IMR-90 (cell line): ENCODE measurements around the gene GIMD1. TPM values are rescaled to one million over a fixed set of nuclear protein-coding genes. Genes with fewer than 3 reads are reported as not detected.

Experiments
- ATAC-seq: fragments of 200-7000 bp; cut with Tn5 transposase; 2 replicates; pipeline ENCODE4 v1.9.1; 2020; ENCODE audit warnings: low read depth, mild to moderate bottlenecking, moderate library complexity
- BruUV-seq: library from RNA; stranded (reverse); fragments of 400-500 nt; replicated peaks from 2 replicates; lab custom pipeline; 2021; lab: Mats Ljungman, UMichigan
- CTCF ChIA-PET: fragments of 300-600 bp; formaldehyde crosslinking; extraction: SDS; loops from one replicate; lab custom pipeline; 2021; ENCODE audit warnings: antibody characterized with exemption; lab: Yijun Ruan, JAX
- POLR2A ChIA-PET: fragments of 300-600 bp; sonication (Branson Sonifier 250); formaldehyde crosslinking; loops from one replicate; lab custom pipeline; 2022; ENCODE audit warnings: antibody characterized with exemption; ENCODE audit not compliant: unreplicated experiment; lab: Charles Lee
- DNase-seq: peaks from one replicate; pipeline ENCODE4 v3.0.0; 2013
- H2AFZ ChIP-seq: replicated peaks from 2 replicates; pipeline ENCODE3; 2013; ENCODE audit warnings: low read length, mild to moderate bottlenecking; ENCODE audit not compliant: poor library complexity
- H2AK5ac ChIP-seq: 2 replicates; pipeline ENCODE4 v1.6.1; 2013; ENCODE audit warnings: low read depth, low read length, inconsistent platforms
- H2AK9ac ChIP-seq: replicated peaks from 2 replicates; pipeline ENCODE3; 2013; ENCODE audit warnings: mild to moderate bottlenecking, low read depth, low read length, moderate library complexity; ENCODE audit not compliant: poor library complexity
- H2BK120ac ChIP-seq: 2 replicates; pipeline ENCODE4 v1.6.1; 2013; ENCODE audit warnings: low read depth, low read length, inconsistent platforms
- H2BK15ac ChIP-seq: 3 replicates; pipeline ENCODE4 v1.6.1; 2013; ENCODE audit warnings: low read depth, low read length, inconsistent platforms
- H2BK20ac ChIP-seq: 2 replicates; pipeline ENCODE4 v1.6.1; 2013; ENCODE audit warnings: low read depth, mild to moderate bottlenecking, inconsistent platforms, low read length, moderate library complexity
- H2BK5ac ChIP-seq: 2 replicates; pipeline ENCODE4 v1.6.1; 2013; ENCODE audit warnings: mild to moderate bottlenecking, low read depth, low read length, inconsistent platforms; ENCODE audit not compliant: poor library complexity, severe bottlenecking
- H3K14ac ChIP-seq: replicated peaks from 2 replicates; pipeline ENCODE4 v1.6.1; 2013; ENCODE audit warnings: low read depth, low read length, inconsistent platforms
- H3K18ac ChIP-seq: 2 replicates; pipeline ENCODE4 v1.6.1; 2013; ENCODE audit warnings: low read depth, low read length, control low read depth
- H3K23ac ChIP-seq: 2 replicates; pipeline ENCODE4 v1.6.1; 2013; ENCODE audit warnings: low read depth, low read length, inconsistent platforms
- H3K27ac ChIP-seq: 2 replicates; pipeline ENCODE4 v1.5.1; 2013; ENCODE audit warnings: mild to moderate bottlenecking, control low read depth, low read length; ENCODE audit not compliant: insufficient read depth
- H3K27me3 ChIP-seq: 2 replicates; pipeline ENCODE4 v1.6.1; 2013; ENCODE audit warnings: low read length; ENCODE audit not compliant: control insufficient read depth, insufficient read depth
- H3K36me3 ChIP-seq: 2 replicates; pipeline ENCODE4 v1.6.1; 2013; ENCODE audit warnings: low read length, mixed read lengths; ENCODE audit not compliant: control insufficient read depth, insufficient read depth
- H3K4ac ChIP-seq: 2 replicates; pipeline ENCODE4 v1.6.1; 2013; ENCODE audit warnings: low read depth, low read length, inconsistent platforms
- H3K4me1 ChIP-seq: 2 replicates; pipeline ENCODE4 v1.6.1; 2013; ENCODE audit warnings: low read length, mixed read lengths; ENCODE audit not compliant: control insufficient read depth, insufficient read depth
- H3K4me2 ChIP-seq: 2 replicates; pipeline ENCODE4 v1.6.1; 2013; ENCODE audit warnings: low read depth, mild to moderate bottlenecking, control low read depth, low read length, moderate library complexity
- H3K4me3 ChIP-seq: 2 replicates; pipeline ENCODE4 v1.5.1; 2013; ENCODE audit warnings: low read depth, mild to moderate bottlenecking, control low read depth, low read length, moderate library complexity; ENCODE audit not compliant: insufficient read depth
- H3K56ac ChIP-seq: 2 replicates; pipeline ENCODE4 v1.6.1; 2013; ENCODE audit warnings: low read length, inconsistent platforms; ENCODE audit not compliant: insufficient read depth; ENCODE audit errors: extremely low read depth
- H3K79me1 ChIP-seq, 2 experiments: 2 replicates each; pipeline ENCODE4 v1.6.1; 2013; ENCODE audit warnings: low read length in 2 of 2, inconsistent platforms in 1 of 2, low read depth in 1 of 2
- H3K9ac ChIP-seq: 2 replicates; pipeline ENCODE4 v1.6.1; 2013; ENCODE audit warnings: low read depth, low read length, control low read depth
- H3K9me1 ChIP-seq: 2 replicates; pipeline ENCODE4 v1.6.1; 2013; ENCODE audit warnings: low read length, inconsistent platforms; ENCODE audit not compliant: insufficient read depth
- H3K9me3 ChIP-seq: 2 replicates; pipeline ENCODE4 v1.6.1; 2013; ENCODE audit warnings: low read length; ENCODE audit not compliant: control insufficient read depth, insufficient read depth
- H4K20me1 ChIP-seq: 2 replicates; pipeline ENCODE4 v1.6.1; 2013; ENCODE audit warnings: low read length, inconsistent platforms; ENCODE audit not compliant: insufficient read depth
- H4K5ac ChIP-seq: 2 replicates; pipeline ENCODE4 v1.6.1; 2013; ENCODE audit warnings: mild to moderate bottlenecking, low read depth, low read length, control low read depth
- H4K8ac ChIP-seq, 2 experiments: 2 replicates each; pipeline ENCODE4 v1.6.1; 2013; ENCODE audit warnings: low read depth in 2 of 2, low read length in 2 of 2, control low read depth in 1 of 2, inconsistent platforms in 1 of 2
- H4K91ac ChIP-seq: 2 replicates; pipeline ENCODE4 v1.6.1; 2013; ENCODE audit warnings: low read depth, low read length, inconsistent platforms; ENCODE audit not compliant: insufficient read depth
- BHLHE40 ChIP-seq: fragments of 150-350 bp; IDR thresholded peaks from 2 replicates; pipeline ENCODE4 v1.6.1; 2016; ENCODE audit warnings: mild to moderate bottlenecking, low read depth, low read length
- CEBPB ChIP-seq: IDR thresholded peaks from 2 replicates; pipeline ENCODE4 v1.6.1; 2012; ENCODE audit warnings: low read depth, low read length, improper control_type of control experiment
- CHD1 ChIP-seq: IDR thresholded peaks from 2 replicates; pipeline ENCODE4 v1.6.1; 2012; ENCODE audit warnings: low read depth, low read length, improper control_type of control experiment
- FOS ChIP-seq: fragments of 150-350 bp; IDR thresholded peaks from 2 replicates; pipeline ENCODE4 v1.6.1; 2016; ENCODE audit warnings: low read depth, low read length
- MAFK ChIP-seq: IDR thresholded peaks from 2 replicates; pipeline ENCODE4 v1.6.1; 2012; ENCODE audit warnings: low read depth, low read length, improper control_type of control experiment
- MAZ ChIP-seq: IDR thresholded peaks from 2 replicates; pipeline ENCODE4 v1.6.1; 2012; ENCODE audit warnings: low read depth, mild to moderate bottlenecking, low read length, improper control_type of control experiment, moderate library complexity, borderline replicate concordance
- MXI1 ChIP-seq: IDR thresholded peaks from 2 replicates; pipeline ENCODE4 v1.6.1; 2012; ENCODE audit warnings: low read depth, mild to moderate bottlenecking, low read length, moderate library complexity, borderline replicate concordance
- NFE2L2 ChIP-seq: fragments of 150-350 bp; IDR thresholded peaks from 2 replicates; pipeline ENCODE4 v1.6.1; 2016; ENCODE audit warnings: low read depth, mild to moderate bottlenecking, low read length
- RAD21 ChIP-seq: IDR thresholded peaks from 2 replicates; pipeline ENCODE4 v1.6.1; 2012; ENCODE audit warnings: low read length, improper control_type of control experiment
- RCOR1 ChIP-seq: IDR thresholded peaks from 2 replicates; pipeline ENCODE4 v1.6.1; 2012; ENCODE audit warnings: mild to moderate bottlenecking, low read length, improper control_type of control experiment; ENCODE audit not compliant: insufficient replicate concordance
- RFX5 ChIP-seq: IDR thresholded peaks from 2 replicates; pipeline ENCODE4 v1.8.0; 2012; ENCODE audit warnings: low read depth, mild to moderate bottlenecking, low read length, moderate library complexity
- SMC3 ChIP-seq: fragments of 150-350 bp; IDR thresholded peaks from 2 replicates; pipeline ENCODE4 v1.6.1; 2016; ENCODE audit warnings: low read depth, mild to moderate bottlenecking, antibody characterized with exemption, low read length, moderate library complexity
- USF2 ChIP-seq: fragments of 150-350 bp; IDR thresholded peaks from 2 replicates; pipeline ENCODE4 v1.6.1; 2017; ENCODE audit warnings: mild to moderate bottlenecking, antibody characterized with exemption, low read length, low read depth
- WGBS, 2 experiments: methylation state at CpG; one replicate each; pipeline versions ENCODE4 v1.1.5 to v1.1.7; 2013; ENCODE audit warnings: missing lambda C conversion rate in 2 of 2; ENCODE audit not compliant: insufficient read length in 1 of 2; ENCODE audit errors: extremely low coverage in 2 of 2; 5-methylcytosine and 5-hydroxymethylcytosine counted together
- dilution Hi-C: fragments of 300-500 bp; cut with HindIII; formaldehyde crosslinking; loops from one replicate; pipeline ENCODE4 v1.14.3; 2018; ENCODE audit warnings: low sequenced_read_pairs; ENCODE audit not compliant: unreplicated experiment
- in situ Hi-C: fragments of 300-500 bp; cut with MboI; formaldehyde crosslinking; loops from 3 replicates; pipeline ENCODE4 v1.14.3; 2019; ENCODE audit warnings: low sequenced_read_pairs, inconsistent platforms, mixed read lengths
- intact Hi-C: fragments of 100-400 bp; cut with micrococcal nuclease; formaldehyde crosslinking; loops from 2 replicates; pipeline ENCODE4 v1.10.0; 2022
- polyA plus RNA-seq, 3 experiments: library from polyadenylated mRNA; depleted of rRNA; stranded (reverse); fragments of >200 nt; gene quantifications; 2 replicates each; pipeline ENCODE4 v1.2.3, GENCODE V29; 2012; ENCODE audit warnings: low replicate concordance in 1 of 3
- total RNA-seq: library from RNA; depleted of rRNA; stranded (reverse); fragments of >200 nt; gene quantifications from 2 replicates; pipeline ENCODE4 v1.2.3, GENCODE V29; 2012
- TF ChIP-seq, protein P1 (sequence below): conservative IDR thresholded peaks from 2 replicates; pipeline ENCODE4 v1.5.1; 2012; ENCODE audit warnings: mild to moderate bottlenecking, low read depth, low read length, improper control_type of control experiment
- TF ChIP-seq, protein P2 (sequence below): fragments of 150-350 bp; IDR thresholded peaks from 2 replicates; pipeline ENCODE4 v1.6.1; 2016; ENCODE audit warnings: low read depth, mild to moderate bottlenecking, low read length, moderate library complexity, borderline replicate concordance

GIMD1 gene
- total and polyA plus RNA-seq, 2 of the 4 experiments (the other 2 are of a cell fraction), result 0.07 TPM; not detected in 1

DNA sequence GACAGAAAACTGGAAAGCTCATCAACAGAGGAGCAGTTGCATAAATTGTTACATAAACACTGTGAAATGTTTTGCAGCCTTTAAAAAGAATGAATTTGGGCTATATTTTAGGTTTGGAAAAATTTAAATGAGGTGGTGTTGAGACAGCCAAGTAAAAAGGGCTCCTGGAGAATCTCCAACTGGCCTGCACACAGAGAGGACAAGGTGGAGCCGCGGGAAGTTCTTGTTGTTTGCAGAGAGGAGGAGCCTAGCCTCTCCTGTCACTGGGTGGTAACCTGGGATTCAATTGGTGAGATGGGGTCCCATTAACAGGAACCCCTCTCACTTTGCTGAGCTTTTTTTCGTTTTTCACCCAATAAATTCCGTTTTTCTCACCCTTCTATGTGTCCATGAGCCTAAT lies 13.4 kb downstream of the GIMD1 start:
- H2BK15ac ChIP-seq, result no peak overlapping the region
- H3K27me3 ChIP-seq, result no peaks in the 10 kb centered on the region
- H3K9ac ChIP-seq, result no peak overlapping the region
- H3K27ac ChIP-seq, result no peak overlapping the region
- TF ChIP-seq CEBPB (no peak), RAD21 (no peak), NFE2L2 (no peak), RCOR1 (no peak), MAZ (no peak), USF2 (no peak), FOS (no peak), SMC3 (no peak), MXI1 (no peak), RFX5 (no peak), MAFK (no peak), BHLHE40 (no peak), CHD1 (no peak)
- TF ChIP-seq, protein P1, sequence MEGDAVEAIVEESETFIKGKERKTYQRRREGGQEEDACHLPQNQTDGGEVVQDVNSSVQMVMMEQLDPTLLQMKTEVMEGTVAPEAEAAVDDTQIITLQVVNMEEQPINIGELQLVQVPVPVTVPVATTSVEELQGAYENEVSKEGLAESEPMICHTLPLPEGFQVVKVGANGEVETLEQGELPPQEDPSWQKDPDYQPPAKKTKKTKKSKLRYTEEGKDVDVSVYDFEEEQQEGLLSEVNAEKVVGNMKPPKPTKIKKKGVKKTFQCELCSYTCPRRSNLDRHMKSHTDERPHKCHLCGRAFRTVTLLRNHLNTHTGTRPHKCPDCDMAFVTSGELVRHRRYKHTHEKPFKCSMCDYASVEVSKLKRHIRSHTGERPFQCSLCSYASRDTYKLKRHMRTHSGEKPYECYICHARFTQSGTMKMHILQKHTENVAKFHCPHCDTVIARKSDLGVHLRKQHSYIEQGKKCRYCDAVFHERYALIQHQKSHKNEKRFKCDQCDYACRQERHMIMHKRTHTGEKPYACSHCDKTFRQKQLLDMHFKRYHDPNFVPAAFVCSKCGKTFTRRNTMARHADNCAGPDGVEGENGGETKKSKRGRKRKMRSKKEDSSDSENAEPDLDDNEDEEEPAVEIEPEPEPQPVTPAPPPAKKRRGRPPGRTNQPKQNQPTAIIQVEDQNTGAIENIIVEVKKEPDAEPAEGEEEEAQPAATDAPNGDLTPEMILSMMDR, result no peak
- TF ChIP-seq, protein P2, sequence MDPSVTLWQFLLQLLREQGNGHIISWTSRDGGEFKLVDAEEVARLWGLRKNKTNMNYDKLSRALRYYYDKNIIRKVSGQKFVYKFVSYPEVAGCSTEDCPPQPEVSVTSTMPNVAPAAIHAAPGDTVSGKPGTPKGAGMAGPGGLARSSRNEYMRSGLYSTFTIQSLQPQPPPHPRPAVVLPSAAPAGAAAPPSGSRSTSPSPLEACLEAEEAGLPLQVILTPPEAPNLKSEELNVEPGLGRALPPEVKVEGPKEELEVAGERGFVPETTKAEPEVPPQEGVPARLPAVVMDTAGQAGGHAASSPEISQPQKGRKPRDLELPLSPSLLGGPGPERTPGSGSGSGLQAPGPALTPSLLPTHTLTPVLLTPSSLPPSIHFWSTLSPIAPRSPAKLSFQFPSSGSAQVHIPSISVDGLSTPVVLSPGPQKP, result no peak
- no peak for ATAC-seq
- no peak overlapping the region for H2BK20ac ChIP-seq
- no peak overlapping the region for H3K56ac ChIP-seq
- H3K4me3 ChIP-seq, result no peak overlapping the region
- no TSS peak for BruUV-seq
- no peak overlapping the region for H3K4me2 ChIP-seq
- in situ Hi-C loops (no loop called here), intact Hi-C loops (no loop called here), dilution Hi-C loops (no loop called here)
- H3K4ac ChIP-seq, result no peak overlapping the region
- no peaks in the 10 kb centered on the region for H4K20me1 ChIP-seq
- H3K79me1 ChIP-seq, result no peaks in the 10 kb centered on the region
- ChIA-PET POLR2A (no interaction called here), CTCF (no interaction called here)
- H4K8ac ChIP-seq, result no peak overlapping the region
- H3K36me3 ChIP-seq, result peaks cover 2% of the 10 kb centered on the region; the same call in 1 of the 2 replicates
- no CpG with 5 or more reads among the region's 4 CpGs for WGBS, 2 experiments
- no peak overlapping the region for H2AK5ac ChIP-seq
- no peak overlapping the region for H2BK120ac ChIP-seq
- DNase-seq, result no peak
- H4K5ac ChIP-seq, result no peak overlapping the region
- H4K91ac ChIP-seq, result no peak overlapping the region
- no peak overlapping the region for H3K14ac ChIP-seq
- H2AFZ ChIP-seq, result no peak overlapping the region
- no peaks in the 10 kb centered on the region for H3K4me1 ChIP-seq
- no peak overlapping the region for H2AK9ac ChIP-seq
- no peak overlapping the region for H3K23ac ChIP-seq
- no peaks in the 10 kb centered on the region for H3K9me3 ChIP-seq
- H2BK5ac ChIP-seq, result no peak overlapping the region
- H3K18ac ChIP-seq, result no peak overlapping the region
- H3K9me1 ChIP-seq, result no peaks in the 10 kb centered on the region
